Fibroblast of mammary gland (primary cell): Measurements from ENCODE around the gene DNAH11.
"Not testable (repeated sequence)": the region's sequence is repeated elsewhere in the genome, so short reads cannot be mapped to it uniquely, and the experiment has no call there.

Experiments
- DNase-seq: peaks from one replicate; pipeline ENCODE4 v3.0.0-alpha.2; 2010; ENCODE audit warnings: low read depth
- H3K4me3 ChIP-seq: 2 replicates; pipeline ENCODE4 v1.5.1; 2011; ENCODE audit warnings: low read depth, mild to moderate bottlenecking, low read length, moderate library complexity; ENCODE audit not compliant: control insufficient read depth
- CTCF ChIP-seq: conservative IDR thresholded peaks from 2 replicates; pipeline ENCODE4 v1.5.1; 2011; ENCODE audit warnings: low read depth, low read length, inconsistent platforms; ENCODE audit not compliant: control insufficient read depth, insufficient read depth

The DNAH11 gene

GRCh38 chr7:21918216-21918615 lies 375.4 kb downstream of the DNAH11 start:
- TF ChIP-seq CTCF: no peak
- H3K4me3 ChIP-seq: no peak overlapping the region
- DNase-seq: no peak

GRCh38 chr7:21920936-21921335 lies 378.1 kb downstream of the DNAH11 start:
- TF ChIP-seq CTCF: no peak
- H3K4me3 ChIP-seq: no peak overlapping the region
- DNase-seq: no peak

- TF ChIP-seq CTCF: no peak
- DNase-seq: no peak
Measured at GRCh38 chr7:21922605-21923004, 379.8 kb downstream of the DNAH11 start.

GRCh38 chr7:21923658-21924057 lies 380.8 kb downstream of the DNAH11 start:
- H3K4me3 ChIP-seq: no peak overlapping the region
- no peak for DNase-seq
- no peak for TF ChIP-seq CTCF

More at GRCh38 chr7:21922605-21923004, 379.8 kb downstream of the DNAH11 start:
- H3K4me3 ChIP-seq: no peak overlapping the region

GRCh38 chr7:21926448-21926847 lies 383.6 kb downstream of the DNAH11 start:
- TF ChIP-seq CTCF: no peak
- H3K4me3 ChIP-seq: no peak overlapping the region
- no peak for DNase-seq

GRCh38 chr7:21927693-21928092 lies 384.9 kb downstream of the DNAH11 start:
- TF ChIP-seq CTCF: no peak
- no peak overlapping the region for H3K4me3 ChIP-seq
- DNase-seq: no peak

GRCh38 chr7:21933293-21933692 lies 390.5 kb downstream of the DNAH11 start:
- not testable (repeated sequence) for H3K4me3 ChIP-seq, DNase-seq

- no peak for TF ChIP-seq CTCF
- no peak overlapping the region for H3K4me3 ChIP-seq
- no peak for DNase-seq
Measured at GRCh38 chr7:21934808-21935207, 392.0 kb downstream of the DNAH11 start.
